ENCODE measurements around the gene EHBP1.

GRCh38 chr2:62968668-62969067, 263.2 kb downstream of the EHBP1 start:
- TF ChIP-seq CTCF (IDR thresholded peaks at IDR 0.05; ENCODE audit: low read depth, low read length, poor library complexity, severe bottlenecking), result no peak
- no peak for TF ChIP-seq EZH2phosphoT487 (IDR thresholded peaks at IDR 0.05; ENCODE audit: borderline replicate concordance, low read length)
